Testis (tissue), 2 donors: ENCODE results near the gene PCP2.

Experiments used
- POLR2A ChIP-seq: fragments of 450-650 bp; IDR thresholded peaks from one replicate; pipeline ENCODE4 v1.6.1; 2017; ENCODE audit warnings: antibody characterized with exemption, mild to moderate bottlenecking, moderate library complexity
- TF ChIP-seq, protein P1 (sequence below), 3 experiments: fragments of 450-650 bp in 2 of 3; fragments of 200-600 bp in 1 of 3; sonication (generic) in 1 of 3; IDR thresholded peaks; one replicate each; pipeline ENCODE4 v1.5.1; 2016 to 2019; ENCODE audit warnings: antibody characterized with exemption in 3 of 3, mild to moderate bottlenecking in 2 of 3, moderate library complexity in 1 of 3

DNA sequence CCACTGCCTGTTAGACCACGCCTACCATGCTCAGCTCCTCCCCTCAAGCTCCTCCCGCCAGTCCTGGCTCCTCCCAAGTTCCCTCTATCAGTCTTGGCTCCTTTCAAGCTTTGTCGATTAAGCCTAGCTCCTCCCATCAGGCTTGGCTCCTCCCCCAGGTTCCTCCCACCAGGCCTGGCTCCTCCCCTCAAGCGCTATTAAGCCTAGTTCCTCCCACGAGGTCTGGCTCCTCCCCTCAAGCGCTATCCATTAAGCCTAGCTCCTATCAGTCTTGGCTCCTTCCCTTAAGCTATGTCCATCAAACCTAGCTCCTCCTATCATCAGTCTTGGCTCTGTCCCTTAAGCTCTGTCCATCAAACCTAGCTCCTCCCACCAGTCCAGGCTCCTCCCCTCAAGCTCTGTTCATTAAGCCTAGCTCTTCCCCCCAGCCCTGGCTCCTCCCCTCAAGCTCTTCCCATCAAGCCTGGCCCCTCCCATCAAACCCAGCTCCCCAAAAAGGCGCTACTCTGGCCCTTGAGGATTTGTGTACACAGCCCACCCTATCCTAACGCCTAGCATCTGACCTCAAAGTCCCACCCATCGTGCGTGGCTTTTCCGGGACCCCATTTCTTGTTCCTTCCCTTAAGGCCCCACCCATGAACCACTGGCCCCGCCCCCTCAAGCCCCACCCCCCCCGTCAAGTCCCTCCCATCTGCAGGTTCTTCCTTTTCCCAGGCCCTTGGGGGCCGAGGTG, 27.9 kb downstream of the PCP2 start:
- TF ChIP-seq POLR2A, result no peak
- TF ChIP-seq, protein P1, sequence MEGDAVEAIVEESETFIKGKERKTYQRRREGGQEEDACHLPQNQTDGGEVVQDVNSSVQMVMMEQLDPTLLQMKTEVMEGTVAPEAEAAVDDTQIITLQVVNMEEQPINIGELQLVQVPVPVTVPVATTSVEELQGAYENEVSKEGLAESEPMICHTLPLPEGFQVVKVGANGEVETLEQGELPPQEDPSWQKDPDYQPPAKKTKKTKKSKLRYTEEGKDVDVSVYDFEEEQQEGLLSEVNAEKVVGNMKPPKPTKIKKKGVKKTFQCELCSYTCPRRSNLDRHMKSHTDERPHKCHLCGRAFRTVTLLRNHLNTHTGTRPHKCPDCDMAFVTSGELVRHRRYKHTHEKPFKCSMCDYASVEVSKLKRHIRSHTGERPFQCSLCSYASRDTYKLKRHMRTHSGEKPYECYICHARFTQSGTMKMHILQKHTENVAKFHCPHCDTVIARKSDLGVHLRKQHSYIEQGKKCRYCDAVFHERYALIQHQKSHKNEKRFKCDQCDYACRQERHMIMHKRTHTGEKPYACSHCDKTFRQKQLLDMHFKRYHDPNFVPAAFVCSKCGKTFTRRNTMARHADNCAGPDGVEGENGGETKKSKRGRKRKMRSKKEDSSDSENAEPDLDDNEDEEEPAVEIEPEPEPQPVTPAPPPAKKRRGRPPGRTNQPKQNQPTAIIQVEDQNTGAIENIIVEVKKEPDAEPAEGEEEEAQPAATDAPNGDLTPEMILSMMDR (IDR thresholded peaks at IDR 0.05), result no peak
